HCT116 (cell line): ENCODE data around the gene IQSEC3.
"Not testable (repeated sequence)": the region's sequence is repeated elsewhere in the genome, so short reads cannot be mapped to it uniquely, and the experiment has no call there.

Source experiments
- CBX3 ChIP-seq: IDR thresholded peaks from 2 replicates; pipeline ENCODE4 v1.6.1; 2012; ENCODE audit warnings: low read depth
- CEBPB ChIP-seq: IDR thresholded peaks from 2 replicates; pipeline ENCODE4 v1.6.1; 2012; ENCODE audit warnings: low read depth
- EGR1 ChIP-seq: IDR thresholded peaks from 2 replicates; pipeline ENCODE4 v1.6.1; 2012; ENCODE audit warnings: low read depth
- ELF1 ChIP-seq: IDR thresholded peaks from 2 replicates; pipeline ENCODE4 v1.6.1; 2012; ENCODE audit warnings: low read depth, borderline replicate concordance
- EZH2 ChIP-seq: fragments of 200-600 bp; sonication (generic); IDR thresholded peaks from 2 replicates; pipeline ENCODE4 v1.6.1; 2017; ENCODE audit warnings: antibody characterized with exemption, mixed run types
- POLR2A ChIP-seq: IDR thresholded peaks from 2 replicates; pipeline ENCODE4 v1.7.0; 2011; ENCODE audit warnings: borderline replicate concordance; ENCODE audit not compliant: insufficient read depth, insufficient read length; ENCODE audit errors: extremely low read depth
- POLR2AphosphoS5 ChIP-seq: IDR thresholded peaks from 2 replicates; pipeline ENCODE4 v1.6.1; 2011; ENCODE audit warnings: mild to moderate bottlenecking, low read depth, low read length, moderate library complexity
- RAD21 ChIP-seq: IDR thresholded peaks from 2 replicates; pipeline ENCODE4 v1.6.1; 2012; ENCODE audit warnings: low read depth, mild to moderate bottlenecking
- SIN3A ChIP-seq: IDR thresholded peaks from 2 replicates; pipeline ENCODE4 v1.6.1; 2012; ENCODE audit warnings: low read depth
- ZNF274 ChIP-seq: fragments of 200-500 bp; sonication (Bioruptor generic); IDR thresholded peaks from 2 replicates; pipeline ENCODE4 v1.6.1; 2014; ENCODE audit warnings: mild to moderate bottlenecking, low read depth, low read length, inconsistent platforms
- TF ChIP-seq, protein P1 (sequence below), 3 experiments: fragments of 200-600 bp in 1 of 3; sonication (generic) in 1 of 3; IDR thresholded peaks in 2 of 3; conservative IDR thresholded peaks in 1 of 3; 2 replicates each; pipeline ENCODE4 v1.5.1; 2012 to 2017; ENCODE audit warnings: low read depth in 2 of 3, low read length in 2 of 3, antibody characterized with exemption in 1 of 3, borderline replicate concordance in 1 of 3, control low read depth in 1 of 3, mild to moderate bottlenecking in 1 of 3, mixed read lengths in 1 of 3, mixed run types in 1 of 3, moderate library complexity in 1 of 3; ENCODE audit not compliant: insufficient read depth in 1 of 3
- TF ChIP-seq, protein P2 (sequence below): IDR thresholded peaks from 2 replicates; pipeline ENCODE4 v1.6.1; 2012; ENCODE audit warnings: low read depth
- TF ChIP-seq, protein P3 (sequence below): IDR thresholded peaks from 2 replicates; pipeline ENCODE4 v1.6.1; 2012

DNA sequence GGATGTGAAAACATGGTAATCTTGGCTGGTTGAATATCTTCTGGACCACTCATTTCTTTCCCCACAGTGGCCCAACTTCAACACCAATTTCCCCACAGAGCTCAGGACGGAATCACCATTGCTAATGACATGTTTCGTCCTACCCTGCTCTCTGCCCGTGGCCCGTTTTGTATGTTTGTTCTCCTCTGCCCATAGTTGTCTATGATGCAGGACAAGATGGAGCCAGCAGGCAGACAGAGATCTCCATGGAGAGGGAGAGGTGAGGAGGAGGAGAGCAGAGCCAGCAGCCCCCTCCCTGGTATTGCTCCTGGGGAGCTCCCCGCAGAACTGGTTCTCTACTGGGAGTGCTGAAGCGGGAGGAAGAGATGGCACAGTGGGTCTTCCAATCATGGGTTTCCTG, 3.1 kb downstream of the IQSEC3 start:
- TF ChIP-seq CBX3, ELF1, POLR2AphosphoS5, EGR1, ZNF274, RAD21, POLR2A, SIN3A, CEBPB, EZH2: not testable (repeated sequence)
- TF ChIP-seq, protein P1, sequence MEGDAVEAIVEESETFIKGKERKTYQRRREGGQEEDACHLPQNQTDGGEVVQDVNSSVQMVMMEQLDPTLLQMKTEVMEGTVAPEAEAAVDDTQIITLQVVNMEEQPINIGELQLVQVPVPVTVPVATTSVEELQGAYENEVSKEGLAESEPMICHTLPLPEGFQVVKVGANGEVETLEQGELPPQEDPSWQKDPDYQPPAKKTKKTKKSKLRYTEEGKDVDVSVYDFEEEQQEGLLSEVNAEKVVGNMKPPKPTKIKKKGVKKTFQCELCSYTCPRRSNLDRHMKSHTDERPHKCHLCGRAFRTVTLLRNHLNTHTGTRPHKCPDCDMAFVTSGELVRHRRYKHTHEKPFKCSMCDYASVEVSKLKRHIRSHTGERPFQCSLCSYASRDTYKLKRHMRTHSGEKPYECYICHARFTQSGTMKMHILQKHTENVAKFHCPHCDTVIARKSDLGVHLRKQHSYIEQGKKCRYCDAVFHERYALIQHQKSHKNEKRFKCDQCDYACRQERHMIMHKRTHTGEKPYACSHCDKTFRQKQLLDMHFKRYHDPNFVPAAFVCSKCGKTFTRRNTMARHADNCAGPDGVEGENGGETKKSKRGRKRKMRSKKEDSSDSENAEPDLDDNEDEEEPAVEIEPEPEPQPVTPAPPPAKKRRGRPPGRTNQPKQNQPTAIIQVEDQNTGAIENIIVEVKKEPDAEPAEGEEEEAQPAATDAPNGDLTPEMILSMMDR (IDR thresholded peaks at IDR 0.05 in 2 of 3, conservative IDR thresholded peaks at IDR 0.05 in 1 of 3; ENCODE audit: borderline replicate concordance in 1 of 3, insufficient read depth in 1 of 3, low read depth in 2 of 3, low read length in 2 of 3): not testable (repeated sequence)
- TF ChIP-seq, protein P2, sequence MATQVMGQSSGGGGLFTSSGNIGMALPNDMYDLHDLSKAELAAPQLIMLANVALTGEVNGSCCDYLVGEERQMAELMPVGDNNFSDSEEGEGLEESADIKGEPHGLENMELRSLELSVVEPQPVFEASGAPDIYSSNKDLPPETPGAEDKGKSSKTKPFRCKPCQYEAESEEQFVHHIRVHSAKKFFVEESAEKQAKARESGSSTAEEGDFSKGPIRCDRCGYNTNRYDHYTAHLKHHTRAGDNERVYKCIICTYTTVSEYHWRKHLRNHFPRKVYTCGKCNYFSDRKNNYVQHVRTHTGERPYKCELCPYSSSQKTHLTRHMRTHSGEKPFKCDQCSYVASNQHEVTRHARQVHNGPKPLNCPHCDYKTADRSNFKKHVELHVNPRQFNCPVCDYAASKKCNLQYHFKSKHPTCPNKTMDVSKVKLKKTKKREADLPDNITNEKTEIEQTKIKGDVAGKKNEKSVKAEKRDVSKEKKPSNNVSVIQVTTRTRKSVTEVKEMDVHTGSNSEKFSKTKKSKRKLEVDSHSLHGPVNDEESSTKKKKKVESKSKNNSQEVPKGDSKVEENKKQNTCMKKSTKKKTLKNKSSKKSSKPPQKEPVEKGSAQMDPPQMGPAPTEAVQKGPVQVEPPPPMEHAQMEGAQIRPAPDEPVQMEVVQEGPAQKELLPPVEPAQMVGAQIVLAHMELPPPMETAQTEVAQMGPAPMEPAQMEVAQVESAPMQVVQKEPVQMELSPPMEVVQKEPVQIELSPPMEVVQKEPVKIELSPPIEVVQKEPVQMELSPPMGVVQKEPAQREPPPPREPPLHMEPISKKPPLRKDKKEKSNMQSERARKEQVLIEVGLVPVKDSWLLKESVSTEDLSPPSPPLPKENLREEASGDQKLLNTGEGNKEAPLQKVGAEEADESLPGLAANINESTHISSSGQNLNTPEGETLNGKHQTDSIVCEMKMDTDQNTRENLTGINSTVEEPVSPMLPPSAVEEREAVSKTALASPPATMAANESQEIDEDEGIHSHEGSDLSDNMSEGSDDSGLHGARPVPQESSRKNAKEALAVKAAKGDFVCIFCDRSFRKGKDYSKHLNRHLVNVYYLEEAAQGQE: not testable (repeated sequence)
- TF ChIP-seq, protein P3, sequence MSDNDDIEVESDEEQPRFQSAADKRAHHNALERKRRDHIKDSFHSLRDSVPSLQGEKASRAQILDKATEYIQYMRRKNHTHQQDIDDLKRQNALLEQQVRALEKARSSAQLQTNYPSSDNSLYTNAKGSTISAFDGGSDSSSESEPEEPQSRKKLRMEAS: not testable (repeated sequence)
